ENCODE data around the gene C5. TPM values are rescaled to one million over a fixed set of nuclear protein-coding genes. Genes with fewer than 3 reads are reported as not detected.
"Not testable (repeated sequence)": the region's sequence is repeated elsewhere in the genome, so short reads cannot be mapped to it uniquely, and the experiment has no call there.

C5 gene
- total RNA-seq, 2 experiments from 2014 or later, result 0.89 to 1.3 TPM

DNA sequence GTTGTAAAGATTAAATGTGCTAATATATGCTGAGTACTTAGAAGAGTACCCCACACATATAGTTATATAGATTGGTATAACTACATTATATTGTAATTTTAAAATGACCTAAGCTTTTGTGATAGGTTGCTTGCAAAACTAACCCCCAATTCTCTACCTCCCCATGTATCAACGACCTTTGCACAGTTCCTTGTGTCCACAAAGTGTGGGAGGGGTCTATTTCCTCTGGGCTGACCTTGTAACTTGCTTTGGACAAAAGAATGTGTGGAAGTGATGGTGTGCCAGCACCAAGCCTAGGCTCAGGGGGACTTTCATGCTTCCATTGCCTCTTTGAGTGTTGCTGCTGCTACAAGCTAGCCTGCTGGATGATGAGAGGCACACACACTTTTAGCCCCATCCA is 20.6 kb downstream of the C5 start:
- H3K4me3 Mint-ChIP-seq, result no peak overlapping the region
- TF ChIP-seq, protein P1, sequence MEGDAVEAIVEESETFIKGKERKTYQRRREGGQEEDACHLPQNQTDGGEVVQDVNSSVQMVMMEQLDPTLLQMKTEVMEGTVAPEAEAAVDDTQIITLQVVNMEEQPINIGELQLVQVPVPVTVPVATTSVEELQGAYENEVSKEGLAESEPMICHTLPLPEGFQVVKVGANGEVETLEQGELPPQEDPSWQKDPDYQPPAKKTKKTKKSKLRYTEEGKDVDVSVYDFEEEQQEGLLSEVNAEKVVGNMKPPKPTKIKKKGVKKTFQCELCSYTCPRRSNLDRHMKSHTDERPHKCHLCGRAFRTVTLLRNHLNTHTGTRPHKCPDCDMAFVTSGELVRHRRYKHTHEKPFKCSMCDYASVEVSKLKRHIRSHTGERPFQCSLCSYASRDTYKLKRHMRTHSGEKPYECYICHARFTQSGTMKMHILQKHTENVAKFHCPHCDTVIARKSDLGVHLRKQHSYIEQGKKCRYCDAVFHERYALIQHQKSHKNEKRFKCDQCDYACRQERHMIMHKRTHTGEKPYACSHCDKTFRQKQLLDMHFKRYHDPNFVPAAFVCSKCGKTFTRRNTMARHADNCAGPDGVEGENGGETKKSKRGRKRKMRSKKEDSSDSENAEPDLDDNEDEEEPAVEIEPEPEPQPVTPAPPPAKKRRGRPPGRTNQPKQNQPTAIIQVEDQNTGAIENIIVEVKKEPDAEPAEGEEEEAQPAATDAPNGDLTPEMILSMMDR (IDR thresholded peaks at IDR 0.05), result no peak
- H3K36me3 Mint-ChIP-seq (ENCODE audit: low read depth), result no peaks in the 10 kb centered on the region
- no peaks in the 10 kb centered on the region for H3K4me1 Mint-ChIP-seq (ENCODE audit: low read depth)
- Histone ChIP-seq H3K27me3 (ENCODE audit: control insufficient read depth in 1 of 2, insufficient read depth in 2 of 2, low read length in 2 of 2) (no peaks in the 10 kb centered on the region), H3K27ac (ENCODE audit: low read depth in 1 of 2, low read length in 2 of 2) (no peak overlapping the region), H3K36me3 (ENCODE audit: insufficient read depth, low read length) (no peaks in the 10 kb centered on the region), H3K9me3 (ENCODE audit: control insufficient read depth in 1 of 2, insufficient read depth in 1 of 2, low read length in 2 of 2) (no peaks in the 10 kb centered on the region), H3K4me1 (ENCODE audit: insufficient read depth, low read length) (no peaks in the 10 kb centered on the region), H3K4me3 (ENCODE audit: low read length) (no peak overlapping the region)
- no peaks in the 10 kb centered on the region for H3K27me3 Mint-ChIP-seq
- DNase-seq (no peak), ATAC-seq (ENCODE audit: poor library complexity) (no peak)
- CTCF ChIA-PET, result interaction anchor here (1.1 kb wide), 1 partner anchor 31 kb away, joined by 4 read pairs; no protein-coding TSS in a partner anchor
- intact Hi-C loops (cut with DNase I, micrococcal nuclease), result no loop called here
- no peaks in the 10 kb centered on the region for H3K9me3 Mint-ChIP-seq
- no peak overlapping the region for H3K27ac Mint-ChIP-seq
- POLR2A ChIA-PET, result no interaction called here

DNA sequence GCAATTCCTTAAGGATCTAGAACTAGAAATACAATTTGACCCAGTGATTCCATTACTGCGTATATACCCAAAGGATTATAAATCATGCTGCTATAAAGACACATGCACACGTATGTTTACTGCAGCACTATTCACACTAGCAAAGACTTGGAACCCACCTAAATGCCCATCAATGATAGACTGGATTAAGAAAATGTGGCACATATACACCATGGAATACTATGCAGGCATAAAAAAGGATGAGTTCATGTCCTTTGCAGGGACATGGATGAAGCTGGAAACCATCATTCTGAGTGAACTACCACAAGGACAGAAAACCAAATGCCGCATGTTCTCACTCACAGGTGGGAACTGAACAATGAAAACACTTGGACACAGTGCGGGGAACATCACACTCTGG is 21.8 kb downstream of the C5 start:
- H3K27ac ChIP-seq (ENCODE audit: low read depth in 1 of 2, low read length in 2 of 2); DNase-seq; H3K27me3 ChIP-seq (ENCODE audit: control insufficient read depth in 1 of 2, insufficient read depth in 2 of 2, low read length in 2 of 2); H3K9me3 Mint-ChIP-seq; ATAC-seq (ENCODE audit: poor library complexity); CTCF ChIA-PET; H3K27me3 Mint-ChIP-seq; H3K4me3 Mint-ChIP-seq; H3K9me3 ChIP-seq (ENCODE audit: control insufficient read depth in 1 of 2, insufficient read depth in 1 of 2, low read length in 2 of 2); H3K36me3 Mint-ChIP-seq (ENCODE audit: low read depth); H3K4me3 ChIP-seq (ENCODE audit: low read length); H3K4me1 Mint-ChIP-seq (ENCODE audit: low read depth); H3K36me3 ChIP-seq (ENCODE audit: insufficient read depth, low read length); H3K27ac Mint-ChIP-seq; H3K4me1 ChIP-seq (ENCODE audit: insufficient read depth, low read length); POLR2A ChIA-PET; intact Hi-C loops (cut with DNase I, micrococcal nuclease): not testable (repeated sequence)

DNA sequence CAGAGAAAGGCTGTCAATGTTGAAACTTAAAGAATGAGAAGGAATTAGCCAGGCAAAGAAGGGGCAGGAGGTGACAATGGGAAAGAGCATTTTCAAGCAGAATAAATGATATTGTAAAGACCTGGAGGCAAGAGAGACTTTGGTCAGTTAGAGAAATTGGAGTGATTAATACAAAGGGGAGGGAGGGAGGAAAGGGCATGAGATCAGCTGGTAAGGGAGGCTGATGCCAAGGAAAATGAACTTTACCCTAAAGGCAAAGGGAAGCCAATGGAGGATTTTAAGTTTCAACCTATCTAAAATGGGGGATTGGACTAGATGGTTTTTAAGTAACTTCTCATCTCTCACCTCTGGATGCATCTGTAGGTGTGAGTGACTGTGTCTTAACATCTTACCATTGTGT is 23.3 kb downstream of the C5 start:
- H3K4me3 ChIP-seq (ENCODE audit: low read length), result no peak overlapping the region
- POLR2A ChIA-PET, result no interaction called here
- Mint-ChIP-seq H3K9me3 (no peaks in the 10 kb centered on the region), H3K27me3 (no peaks in the 10 kb centered on the region), H3K4me3 (no peak overlapping the region), H3K4me1 (ENCODE audit: low read depth) (no peaks in the 10 kb centered on the region), H3K36me3 (ENCODE audit: low read depth) (no peaks in the 10 kb centered on the region), H3K27ac (no peak overlapping the region)
- DNase-seq, result no peak
- CTCF ChIA-PET, result no interaction called here
- no peaks in the 10 kb centered on the region for H3K9me3 ChIP-seq (ENCODE audit: control insufficient read depth in 1 of 2, insufficient read depth in 1 of 2, low read length in 2 of 2)
- no peaks in the 10 kb centered on the region for H3K27me3 ChIP-seq (ENCODE audit: control insufficient read depth in 1 of 2, insufficient read depth in 2 of 2, low read length in 2 of 2)
- no peaks in the 10 kb centered on the region for H3K4me1 ChIP-seq (ENCODE audit: insufficient read depth, low read length)
- no peak for ATAC-seq (ENCODE audit: poor library complexity)
- no peak overlapping the region for H3K27ac ChIP-seq (ENCODE audit: low read depth in 1 of 2, low read length in 2 of 2)
- H3K36me3 ChIP-seq (ENCODE audit: insufficient read depth, low read length), result no peaks in the 10 kb centered on the region
- intact Hi-C loops (cut with DNase I, micrococcal nuclease), result no loop called here
- TF ChIP-seq, protein P1 (IDR thresholded peaks at IDR 0.05), result no peak

DNA sequence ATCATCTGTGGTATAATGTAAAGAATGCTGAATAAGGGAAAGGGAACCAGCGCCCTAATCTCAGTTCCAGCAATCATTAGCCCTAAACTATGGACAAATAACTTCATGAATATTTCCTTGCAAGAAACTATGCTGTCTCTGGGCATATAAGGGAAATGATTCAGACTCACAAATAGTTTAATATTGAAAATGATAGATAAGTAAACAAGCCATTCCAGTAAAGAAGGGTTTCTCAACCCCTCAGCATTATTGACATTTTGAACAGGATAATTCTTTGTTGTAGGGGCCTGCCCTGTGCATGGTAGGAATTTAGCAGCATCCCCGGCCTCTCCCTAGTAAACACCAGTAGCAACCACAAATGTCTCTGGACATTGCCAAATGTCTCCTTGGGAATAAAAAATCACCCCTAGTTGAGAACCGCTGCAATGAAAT is 23.8 kb downstream of the C5 start:
- no peaks in the 10 kb centered on the region for H3K9me3 Mint-ChIP-seq
- no peak overlapping the region for H3K27ac Mint-ChIP-seq
- DNase-seq, result no peak
- ChIA-PET POLR2A (no interaction called here), CTCF (no interaction called here)
- no peaks in the 10 kb centered on the region for H3K27me3 Mint-ChIP-seq
- no peak overlapping the region for H3K4me3 Mint-ChIP-seq
- Histone ChIP-seq H3K4me1 (ENCODE audit: insufficient read depth, low read length) (no peaks in the 10 kb centered on the region), H3K9me3 (ENCODE audit: control insufficient read depth in 1 of 2, insufficient read depth in 1 of 2, low read length in 2 of 2) (no peaks in the 10 kb centered on the region), H3K36me3 (ENCODE audit: insufficient read depth, low read length) (no peaks in the 10 kb centered on the region), H3K4me3 (ENCODE audit: low read length) (no peak overlapping the region), H3K27ac (ENCODE audit: low read depth in 1 of 2, low read length in 2 of 2) (no peak overlapping the region), H3K27me3 (ENCODE audit: control insufficient read depth in 1 of 2, insufficient read depth in 2 of 2, low read length in 2 of 2) (no peaks in the 10 kb centered on the region)
- intact Hi-C loops (cut with DNase I, micrococcal nuclease), result no loop called here
- H3K4me1 Mint-ChIP-seq (ENCODE audit: low read depth), result no peaks in the 10 kb centered on the region
- TF ChIP-seq, protein P1 (IDR thresholded peaks at IDR 0.05), result no peak
- no peak for ATAC-seq (ENCODE audit: poor library complexity)
- no peaks in the 10 kb centered on the region for H3K36me3 Mint-ChIP-seq (ENCODE audit: low read depth)
